ENCODE results near the gene OR1Q1. TPM values are rescaled to one million over a fixed set of nuclear protein-coding genes. Genes with fewer than 3 reads are reported as not detected.
"Not testable (repeated sequence)": the region's sequence is repeated elsewhere in the genome, so short reads cannot be mapped to it uniquely, and the experiment has no call there.

OR1Q1 gene
- under 1 TPM in 1 of 2 donors, not detected in 1; 0.45 TPM for total RNA-seq

GRCh38 chr9:122614362-122614761, at the start of gene OR1Q1:
Gene OR1Q1, plus strand, starts transcription at chr9:122614738. Its CDS starts 0 bp downstream, at chr9:122614738.
- no peak for ATAC-seq (replicated peaks)
- Mint-ChIP-seq H3K9me3 (no peaks in the 10 kb centered on the region), H3K36me3 (ENCODE audit: low read depth) (no peaks in the 10 kb centered on the region), H3K4me1 (no peaks in the 10 kb centered on the region), H3K27me3 (peaks cover 3% of the 10 kb centered on the region), H3K27ac (no peak within 1 kb of the TSS), H3K4me3 (no peak within 1 kb of the TSS)

- no peaks in the 10 kb centered on the region for H3K36me3 Mint-ChIP-seq (ENCODE audit: low read depth)
These were observed 46.6 kb upstream of the OR1Q1 start for GRCh38 chr9:122567901-122568300.

GRCh38 chr9:122572456-122572855, 42.1 kb upstream of the OR1Q1 start:
- H3K4me3 Mint-ChIP-seq: no peak overlapping the region
- H3K27ac Mint-ChIP-seq: no peak overlapping the region
- H3K9me3 Mint-ChIP-seq: no peaks in the 10 kb centered on the region
- H3K27me3 Mint-ChIP-seq: peaks cover 4% of the 10 kb centered on the region
- peak; percentile 94 for ATAC-seq (replicated peaks)
- no peaks in the 10 kb centered on the region for H3K4me1 Mint-ChIP-seq
- H3K36me3 Mint-ChIP-seq (ENCODE audit: low read depth): no peaks in the 10 kb centered on the region

More at GRCh38 chr9:122567901-122568300, 46.6 kb upstream of the OR1Q1 start:
- Mint-ChIP-seq H3K9me3 (no peaks in the 10 kb centered on the region), H3K4me1 (no peaks in the 10 kb centered on the region), H3K27ac (no peak overlapping the region), H3K27me3 (peaks cover 3% of the 10 kb centered on the region), H3K4me3 (no peak overlapping the region)
- ATAC-seq (replicated peaks): no peak

- Mint-ChIP-seq H3K27ac (no peak overlapping the region), H3K4me1 (no peaks in the 10 kb centered on the region), H3K4me3 (no peak overlapping the region), H3K9me3 (no peaks in the 10 kb centered on the region), H3K27me3 (no peaks in the 10 kb centered on the region), H3K36me3 (ENCODE audit: low read depth) (no peaks in the 10 kb centered on the region)
- ATAC-seq (replicated peaks): no peak
These were observed 34.7 kb upstream of the OR1Q1 start for GRCh38 chr9:122579874-122580273.

GRCh38 chr9:122580360-122580759, 34.2 kb upstream of the OR1Q1 start:
- Mint-ChIP-seq H3K4me1 (no peaks in the 10 kb centered on the region), H3K36me3 (ENCODE audit: low read depth) (no peaks in the 10 kb centered on the region), H3K4me3 (no peak overlapping the region), H3K27me3 (no peaks in the 10 kb centered on the region), H3K9me3 (no peaks in the 10 kb centered on the region), H3K27ac (no peak overlapping the region)
- no peak for ATAC-seq (replicated peaks)

- H3K9me3 Mint-ChIP-seq; H3K4me1 Mint-ChIP-seq; H3K36me3 Mint-ChIP-seq (ENCODE audit: low read depth); ATAC-seq (replicated peaks); H3K27me3 Mint-ChIP-seq; H3K4me3 Mint-ChIP-seq; H3K27ac Mint-ChIP-seq: not testable (repeated sequence)
These were observed 31.3 kb upstream of the OR1Q1 start, which contains the start of gene OR1L8 for GRCh38 chr9:122583284-122583683. Gene OR1L8, minus strand, starts transcription at chr9:122583384. Its CDS starts 14,907 bp downstream, at chr9:122568477.

GRCh38 chr9:122605691-122606090, 8.8 kb upstream of the OR1Q1 start:
- H3K27ac Mint-ChIP-seq: no peak overlapping the region
- no peaks in the 10 kb centered on the region for H3K4me1 Mint-ChIP-seq
- no peak overlapping the region for H3K4me3 Mint-ChIP-seq
- H3K36me3 Mint-ChIP-seq (ENCODE audit: low read depth): no peaks in the 10 kb centered on the region
- peaks cover 5% of the 10 kb centered on the region for H3K27me3 Mint-ChIP-seq
- peaks cover 2% of the 10 kb centered on the region for H3K9me3 Mint-ChIP-seq
- no peak for ATAC-seq (replicated peaks)

GRCh38 chr9:122606587-122606986, 8.0 kb upstream of the OR1Q1 start:
- Mint-ChIP-seq H3K27ac (no peak overlapping the region), H3K4me1 (no peaks in the 10 kb centered on the region), H3K4me3 (no peak overlapping the region), H3K9me3 (no peaks in the 10 kb centered on the region), H3K36me3 (ENCODE audit: low read depth) (no peaks in the 10 kb centered on the region), H3K27me3 (peaks cover 8% of the 10 kb centered on the region)
- no peak for ATAC-seq (replicated peaks)

GRCh38 chr9:122609804-122610203, 4.7 kb upstream of the OR1Q1 start:
- Mint-ChIP-seq H3K36me3 (ENCODE audit: low read depth) (no peaks in the 10 kb centered on the region), H3K9me3 (no peaks in the 10 kb centered on the region), H3K27me3 (peaks cover 8% of the 10 kb centered on the region), H3K4me3 (no peak overlapping the region), H3K27ac (no peak overlapping the region), H3K4me1 (no peaks in the 10 kb centered on the region)
- ATAC-seq (replicated peaks): no peak

GRCh38 chr9:122619996-122620395, 5.5 kb downstream of the OR1Q1 start:
- ATAC-seq (replicated peaks): no peak
- no peaks in the 10 kb centered on the region for H3K27me3 Mint-ChIP-seq

GRCh38 chr9:122642226-122642625, 27.7 kb downstream of the OR1Q1 start:
- peaks cover 20% of the 10 kb centered on the region for H3K9me3 Mint-ChIP-seq
- H3K36me3 Mint-ChIP-seq (ENCODE audit: low read depth): no peaks in the 10 kb centered on the region
- no peak for ATAC-seq (replicated peaks)
- no peaks in the 10 kb centered on the region for H3K4me1 Mint-ChIP-seq
- H3K4me3 Mint-ChIP-seq: no peak overlapping the region
- H3K27me3 Mint-ChIP-seq: peaks cover 20% of the 10 kb centered on the region
- H3K27ac Mint-ChIP-seq: no peak overlapping the region

More at GRCh38 chr9:122619996-122620395, 5.5 kb downstream of the OR1Q1 start:
- peaks cover 3% of the 10 kb centered on the region for H3K9me3 Mint-ChIP-seq
- H3K27ac Mint-ChIP-seq: no peak overlapping the region
- no peak overlapping the region for H3K4me3 Mint-ChIP-seq
- no peaks in the 10 kb centered on the region for H3K4me1 Mint-ChIP-seq
- H3K36me3 Mint-ChIP-seq (ENCODE audit: low read depth): no peaks in the 10 kb centered on the region

GRCh38 chr9:122656378-122656777, 41.8 kb downstream of the OR1Q1 start:
- no peak overlapping the region for H3K4me3 Mint-ChIP-seq
- peaks cover 4% of the 10 kb centered on the region for H3K9me3 Mint-ChIP-seq
- H3K36me3 Mint-ChIP-seq (ENCODE audit: low read depth): no peaks in the 10 kb centered on the region
- H3K27ac Mint-ChIP-seq: no peak overlapping the region
- ATAC-seq (replicated peaks): no peak
- H3K27me3 Mint-ChIP-seq: peaks cover 8% of the 10 kb centered on the region
- no peaks in the 10 kb centered on the region for H3K4me1 Mint-ChIP-seq

GRCh38 chr9:122657527-122657926, 43.0 kb downstream of the OR1Q1 start, which contains the start of gene OR1B1:
Gene OR1B1, minus strand, starts transcription at chr9:122657627.
- peaks cover 4% of the 10 kb centered on the region for H3K9me3 Mint-ChIP-seq
- H3K27ac Mint-ChIP-seq: no peak within 1 kb of the TSS
- no peaks in the 10 kb centered on the region for H3K4me1 Mint-ChIP-seq
- no peak within 1 kb of the TSS for H3K4me3 Mint-ChIP-seq
- ATAC-seq (replicated peaks): no peak
- peaks cover 14% of the 10 kb centered on the region for H3K27me3 Mint-ChIP-seq
- H3K36me3 Mint-ChIP-seq (ENCODE audit: low read depth): no peaks in the 10 kb centered on the region

GRCh38 chr9:122661416-122661815, 46.9 kb downstream of the OR1Q1 start, which contains the start of gene OR1L1:
Gene OR1L1, plus strand, starts transcription at chr9:122661716. Its CDS starts 0 bp downstream, at chr9:122661716.
- no peaks in the 10 kb centered on the region for H3K36me3 Mint-ChIP-seq (ENCODE audit: low read depth)
- H3K27me3 Mint-ChIP-seq: peaks cover 10% of the 10 kb centered on the region
- ATAC-seq (replicated peaks): no peak
- H3K4me3 Mint-ChIP-seq: no peak within 1 kb of the TSS
- no peak within 1 kb of the TSS for H3K27ac Mint-ChIP-seq
- peaks cover 5% of the 10 kb centered on the region for H3K9me3 Mint-ChIP-seq
- no peaks in the 10 kb centered on the region for H3K4me1 Mint-ChIP-seq
